ENCODE measurements around the gene KDM1B. TPM values are rescaled to one million over a fixed set of nuclear protein-coding genes. Genes with fewer than 3 reads are reported as not detected.

KDM1B gene
- total and polyA plus RNA-seq, 5 donors from 2014 or later = 0.94 to 13.1 (median 3.2) TPM

DNA sequence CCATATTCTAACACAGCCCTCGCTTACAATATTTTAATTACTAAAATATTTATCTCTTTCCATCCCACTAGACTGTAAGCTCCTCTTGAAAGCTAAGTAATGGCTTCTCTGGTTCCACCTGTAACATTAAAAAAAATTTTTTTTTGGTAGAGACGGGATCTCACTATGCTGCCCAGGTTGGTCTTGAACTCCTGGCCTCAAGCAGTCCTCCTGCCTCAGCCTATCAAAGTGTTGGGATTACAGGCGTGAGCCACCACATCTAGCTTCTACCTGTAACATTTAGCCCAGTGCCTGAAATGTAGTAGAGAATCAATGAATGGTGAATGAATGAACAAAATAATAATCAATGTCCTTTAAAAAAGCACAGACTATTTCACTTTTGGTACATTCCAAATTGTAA lies 80.3 kb downstream of the KDM1B start:
- no peak overlapping the region for H3K27ac ChIP-seq (ENCODE audit: insufficient read depth, low read length, poor library complexity, severe bottlenecking)
- DNase-seq (no peak), ATAC-seq (ENCODE audit: low read depth in 2 of 2) (no peak)
- Mint-ChIP-seq H3K9me3 (peaks cover 7 to 30% (median 14%) of the 10 kb centered on the region in 7 donors), H3K4me1 (peaks cover 19 to 28% (median 23%) of the 10 kb centered on the region in 4 donors), H3K27me3 (no peaks in the 10 kb centered on the region), H3K27ac (peak overlapping the region in 1 of 3 donors; percentile 26), H3K4me3 (no peak overlapping the region), H3K36me3 (peaks cover 70% of the 10 kb centered on the region)
- H3K4me3 ChIP-seq (ENCODE audit: low read depth, low read length) = no peak overlapping the region
- no peaks in the 10 kb centered on the region for H3K27me3 ChIP-seq (ENCODE audit: control insufficient read depth, insufficient read depth, low read length)
- H3K9me3 ChIP-seq (ENCODE audit: control insufficient read depth in 2 of 2, low read length in 2 of 2) = peaks cover 0 to 2% of the 10 kb centered on the region in 2 experiments
- H3K36me3 ChIP-seq (ENCODE audit: control insufficient read depth, insufficient read depth, low read length) = peaks cover 43% of the 10 kb centered on the region
- H3K4me1 ChIP-seq (ENCODE audit: control insufficient read depth, insufficient read depth, low read length, poor library complexity, severe bottlenecking) = no peaks in the 10 kb centered on the region

- H3K27ac ChIP-seq (ENCODE audit: insufficient read depth, low read length, poor library complexity, severe bottlenecking) = no peak overlapping the region
- DNase-seq (no peak), ATAC-seq (ENCODE audit: low read depth in 2 of 2) (no peak)
- no peaks in the 10 kb centered on the region for H3K27me3 ChIP-seq (ENCODE audit: control insufficient read depth, insufficient read depth, low read length)
- Mint-ChIP-seq H3K4me1 (peaks cover 21 to 39% (median 28%) of the 10 kb centered on the region in 4 donors), H3K27me3 (no peaks in the 10 kb centered on the region), H3K9me3 (peaks cover 5 to 15% (median 8%) of the 10 kb centered on the region in 7 donors), H3K27ac (no peak overlapping the region), H3K36me3 (peaks cover 63% of the 10 kb centered on the region), H3K4me3 (no peak overlapping the region)
- no peak overlapping the region for H3K4me3 ChIP-seq (ENCODE audit: low read depth, low read length)
- H3K9me3 ChIP-seq (ENCODE audit: control insufficient read depth in 2 of 2, low read length in 2 of 2) = peaks cover 0 to 2% of the 10 kb centered on the region in 2 experiments
- H3K36me3 ChIP-seq (ENCODE audit: control insufficient read depth, insufficient read depth, low read length) = peaks cover 39% of the 10 kb centered on the region
- H3K4me1 ChIP-seq (ENCODE audit: control insufficient read depth, insufficient read depth, low read length, poor library complexity, severe bottlenecking) = peaks cover 7% of the 10 kb centered on the region
These were observed 81.9 kb downstream of the KDM1B start for GRCh38 chr6:18237167-18237566.

- Histone ChIP-seq H3K27me3 (ENCODE audit: control insufficient read depth, insufficient read depth, low read length) (no peaks in the 10 kb centered on the region), H3K27ac (ENCODE audit: insufficient read depth, low read length, poor library complexity, severe bottlenecking) (no peak overlapping the region), H3K4me1 (ENCODE audit: control insufficient read depth, insufficient read depth, low read length, poor library complexity, severe bottlenecking) (peaks cover 8% of the 10 kb centered on the region), H3K36me3 (ENCODE audit: control insufficient read depth, insufficient read depth, low read length) (peaks cover 46% of the 10 kb centered on the region), H3K4me3 (ENCODE audit: low read depth, low read length) (no peak overlapping the region), H3K9me3 (ENCODE audit: control insufficient read depth in 2 of 2, low read length in 2 of 2) (no peaks in the 10 kb centered on the region)
- H3K27me3 Mint-ChIP-seq = no peaks in the 10 kb centered on the region
- H3K4me3 Mint-ChIP-seq = no peak overlapping the region
- no peak overlapping the region for H3K27ac Mint-ChIP-seq
- H3K4me1 Mint-ChIP-seq = peaks cover 38 to 49% (median 46%) of the 10 kb centered on the region in 4 donors
- no peak for ATAC-seq (ENCODE audit: low read depth in 2 of 2)
- peaks cover 0 to under 1% (median 0%) of the 10 kb centered on the region in 7 donors for H3K9me3 Mint-ChIP-seq
- DNase-seq = no peak
- peaks cover 65% of the 10 kb centered on the region for H3K36me3 Mint-ChIP-seq
These were observed 85.0 kb downstream of the KDM1B start for GRCh38 chr6:18240230-18240629.

GRCh38 chr6:18241208-18242038 lies 86.2 kb downstream of the KDM1B start:
- peak; percentile 52 to 55 for ATAC-seq (ENCODE audit: low read depth in 2 of 2)
- H3K27me3 Mint-ChIP-seq = no peaks in the 10 kb centered on the region
- peak in 1 of 3 donors; percentile 38 for DNase-seq
- H3K4me3 Mint-ChIP-seq = peak overlapping the region in 2 of 4 donors; percentile 1 to 52
- H3K27me3 ChIP-seq (ENCODE audit: control insufficient read depth, insufficient read depth, low read length) = no peaks in the 10 kb centered on the region
- peaks cover 8% of the 10 kb centered on the region for H3K4me1 ChIP-seq (ENCODE audit: control insufficient read depth, insufficient read depth, low read length, poor library complexity, severe bottlenecking)
- peaks cover 44 to 60% (median 54%) of the 10 kb centered on the region in 4 donors for H3K4me1 Mint-ChIP-seq
- peaks cover 47% of the 10 kb centered on the region for H3K36me3 ChIP-seq (ENCODE audit: control insufficient read depth, insufficient read depth, low read length)
- H3K36me3 Mint-ChIP-seq = peaks cover 63% of the 10 kb centered on the region
- H3K27ac ChIP-seq (ENCODE audit: insufficient read depth, low read length, poor library complexity, severe bottlenecking) = peak overlapping the region; percentile 27
- peak overlapping the region; percentile 22 for H3K4me3 ChIP-seq (ENCODE audit: low read depth, low read length)
- H3K9me3 Mint-ChIP-seq = no peaks in the 10 kb centered on the region
- H3K27ac Mint-ChIP-seq = peak overlapping the region; percentile 54 to 94 (median 76)
- H3K9me3 ChIP-seq (ENCODE audit: control insufficient read depth in 2 of 2, low read length in 2 of 2) = no peaks in the 10 kb centered on the region

DNA sequence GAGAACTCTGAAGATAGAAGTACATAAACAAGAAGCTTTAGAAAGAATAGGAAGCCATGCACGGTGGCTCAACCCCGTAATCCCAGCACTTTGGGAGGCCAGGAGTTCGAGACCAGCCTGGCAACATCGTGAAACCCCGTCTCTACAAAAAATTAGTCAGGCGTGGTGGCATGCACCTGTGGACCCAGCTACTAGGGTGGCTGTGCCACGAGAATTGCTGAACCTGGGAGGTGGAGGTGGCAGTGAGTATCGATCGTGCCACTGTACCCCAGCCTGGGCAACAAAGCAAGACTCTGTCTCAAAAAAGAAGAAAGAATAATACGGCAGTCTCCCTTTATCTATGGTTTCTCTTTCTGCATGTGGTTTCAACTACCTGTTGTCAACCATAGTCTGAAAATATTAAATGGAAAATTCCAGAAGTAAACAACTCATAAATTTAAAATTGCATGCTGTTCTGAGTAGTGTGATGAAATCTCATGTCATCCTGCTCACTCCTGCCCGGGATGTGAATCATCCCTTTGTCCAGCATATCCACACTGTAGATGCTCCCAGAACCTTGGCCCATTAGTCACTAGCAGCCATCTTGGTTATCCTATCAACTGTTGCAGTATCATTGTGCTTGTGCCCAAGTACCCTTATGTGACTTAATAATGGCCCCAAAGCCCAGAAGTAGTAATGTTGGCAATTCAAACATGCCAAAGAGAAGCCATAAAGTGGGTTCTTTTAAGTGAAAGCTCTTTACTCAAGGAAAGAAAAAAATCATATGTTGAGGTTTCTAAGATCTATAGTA lies 87.0 kb downstream of the KDM1B start:
- H3K9me3 Mint-ChIP-seq = no peaks in the 10 kb centered on the region
- DNase-seq (no peak), ATAC-seq (ENCODE audit: low read depth in 2 of 2) (no peak)
- H3K27me3 ChIP-seq (ENCODE audit: control insufficient read depth, insufficient read depth, low read length) = no peaks in the 10 kb centered on the region
- H3K4me1 ChIP-seq (ENCODE audit: control insufficient read depth, insufficient read depth, low read length, poor library complexity, severe bottlenecking) = peaks cover 8% of the 10 kb centered on the region
- H3K27me3 Mint-ChIP-seq = no peaks in the 10 kb centered on the region
- peaks cover 46 to 66% (median 58%) of the 10 kb centered on the region in 4 donors for H3K4me1 Mint-ChIP-seq
- no peaks in the 10 kb centered on the region for H3K9me3 ChIP-seq (ENCODE audit: control insufficient read depth in 2 of 2, low read length in 2 of 2)
- H3K4me3 ChIP-seq (ENCODE audit: low read depth, low read length) = no peak overlapping the region
- peak overlapping the region; percentile 16 for H3K27ac ChIP-seq (ENCODE audit: insufficient read depth, low read length, poor library complexity, severe bottlenecking)
- peaks cover 44% of the 10 kb centered on the region for H3K36me3 ChIP-seq (ENCODE audit: control insufficient read depth, insufficient read depth, low read length)
- peak overlapping the region in 3 of 4 donors; percentile 4 to 36 (median 32) for H3K4me3 Mint-ChIP-seq
- peak overlapping the region; percentile 76 to 94 (median 90) for H3K27ac Mint-ChIP-seq
- H3K36me3 Mint-ChIP-seq = peaks cover 64% of the 10 kb centered on the region

GRCh38 chr6:18243302-18243893 lies 88.2 kb downstream of the KDM1B start:
- H3K36me3 Mint-ChIP-seq = peaks cover 58% of the 10 kb centered on the region
- Histone ChIP-seq H3K4me3 (ENCODE audit: low read depth, low read length) (no peak overlapping the region), H3K27ac (ENCODE audit: insufficient read depth, low read length, poor library complexity, severe bottlenecking) (no peak overlapping the region), H3K27me3 (ENCODE audit: control insufficient read depth, insufficient read depth, low read length) (no peaks in the 10 kb centered on the region), H3K9me3 (ENCODE audit: control insufficient read depth in 2 of 2, low read length in 2 of 2) (no peaks in the 10 kb centered on the region), H3K36me3 (ENCODE audit: control insufficient read depth, insufficient read depth, low read length) (peaks cover 46% of the 10 kb centered on the region), H3K4me1 (ENCODE audit: control insufficient read depth, insufficient read depth, low read length, poor library complexity, severe bottlenecking) (peaks cover 11% of the 10 kb centered on the region)
- peak overlapping the region in 2 of 4 donors; percentile 4 to 38 for H3K4me3 Mint-ChIP-seq
- H3K9me3 Mint-ChIP-seq = no peaks in the 10 kb centered on the region
- H3K27me3 Mint-ChIP-seq = no peaks in the 10 kb centered on the region
- ATAC-seq (ENCODE audit: low read depth in 2 of 2) = no peak
- H3K27ac Mint-ChIP-seq = peak overlapping the region; percentile 76 to 94 (median 88)
- DNase-seq = peak in 1 of 3 donors; percentile 34
- H3K4me1 Mint-ChIP-seq = peaks cover 50 to 68% (median 56%) of the 10 kb centered on the region in 4 donors

GRCh38 chr6:18244251-18244650 lies 89.0 kb downstream of the KDM1B start:
- H3K36me3 ChIP-seq (ENCODE audit: control insufficient read depth, insufficient read depth, low read length) = peaks cover 50% of the 10 kb centered on the region
- DNase-seq = no peak
- ATAC-seq (ENCODE audit: low read depth in 2 of 2) = no peak
- Mint-ChIP-seq H3K9me3 (no peaks in the 10 kb centered on the region), H3K27me3 (no peaks in the 10 kb centered on the region), H3K27ac (no peak overlapping the region), H3K36me3 (peaks cover 65% of the 10 kb centered on the region), H3K4me3 (no peak overlapping the region), H3K4me1 (peaks cover 52 to 72% (median 57%) of the 10 kb centered on the region in 4 donors)
- no peak overlapping the region for H3K27ac ChIP-seq (ENCODE audit: insufficient read depth, low read length, poor library complexity, severe bottlenecking)
- H3K4me1 ChIP-seq (ENCODE audit: control insufficient read depth, insufficient read depth, low read length, poor library complexity, severe bottlenecking) = peaks cover 11% of the 10 kb centered on the region
- H3K4me3 ChIP-seq (ENCODE audit: low read depth, low read length) = no peak overlapping the region
- H3K27me3 ChIP-seq (ENCODE audit: control insufficient read depth, insufficient read depth, low read length) = no peaks in the 10 kb centered on the region
- H3K9me3 ChIP-seq (ENCODE audit: control insufficient read depth in 2 of 2, low read length in 2 of 2) = no peaks in the 10 kb centered on the region
